GM19043 (cell line): ENCODE data around the gene IGFBP3.

ENCODE experiments used
- ATAC-seq: cut with Tn5 transposase; IDR thresholded peaks from one replicate; pipeline ENCODE4 v1.9.1; 2021; ENCODE audit warnings: low read depth; ENCODE audit not compliant: unreplicated experiment

Gene IGFBP3

DNA sequence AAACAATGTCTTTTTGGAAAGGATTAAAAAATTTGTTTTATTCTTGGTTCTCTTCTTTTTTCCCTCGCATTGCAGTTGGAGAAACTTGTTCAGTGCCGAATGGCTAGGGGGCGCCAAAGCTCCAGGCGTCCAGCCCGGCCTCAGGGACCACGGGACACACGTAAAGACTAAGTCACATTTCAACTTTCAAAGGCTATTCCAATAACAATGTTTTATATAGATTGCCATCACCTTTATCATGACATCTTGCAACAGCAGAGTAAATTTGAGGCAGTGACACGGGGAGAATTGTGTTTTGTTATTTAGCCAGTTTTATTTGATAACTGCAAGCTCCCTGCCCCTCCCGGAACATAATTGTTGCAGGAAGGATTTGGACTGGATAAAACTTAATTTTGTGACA lies 2.2 kb upstream of the IGFBP3 start:
- no peak for ATAC-seq

DNA sequence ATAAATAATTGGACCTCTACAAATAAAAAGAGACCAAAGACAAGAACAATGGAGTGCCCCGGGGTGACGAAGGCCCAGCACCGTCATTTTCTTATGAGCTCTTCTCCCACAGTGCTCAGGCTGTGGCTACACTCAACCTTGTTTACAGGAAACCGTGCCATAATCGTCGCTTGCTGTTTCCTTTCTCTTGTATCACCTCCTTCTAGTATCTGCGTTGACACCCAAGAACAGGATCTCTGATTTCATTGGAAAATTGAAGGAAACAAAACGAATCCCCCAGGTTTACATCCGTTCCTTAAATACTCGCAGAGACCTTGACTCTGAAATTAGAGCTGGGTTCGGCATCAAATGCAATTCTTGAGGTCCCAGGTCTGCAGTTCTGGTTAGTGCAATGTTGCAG lies 1.7 kb upstream of the IGFBP3 start:
- ATAC-seq, result no peak

DNA sequence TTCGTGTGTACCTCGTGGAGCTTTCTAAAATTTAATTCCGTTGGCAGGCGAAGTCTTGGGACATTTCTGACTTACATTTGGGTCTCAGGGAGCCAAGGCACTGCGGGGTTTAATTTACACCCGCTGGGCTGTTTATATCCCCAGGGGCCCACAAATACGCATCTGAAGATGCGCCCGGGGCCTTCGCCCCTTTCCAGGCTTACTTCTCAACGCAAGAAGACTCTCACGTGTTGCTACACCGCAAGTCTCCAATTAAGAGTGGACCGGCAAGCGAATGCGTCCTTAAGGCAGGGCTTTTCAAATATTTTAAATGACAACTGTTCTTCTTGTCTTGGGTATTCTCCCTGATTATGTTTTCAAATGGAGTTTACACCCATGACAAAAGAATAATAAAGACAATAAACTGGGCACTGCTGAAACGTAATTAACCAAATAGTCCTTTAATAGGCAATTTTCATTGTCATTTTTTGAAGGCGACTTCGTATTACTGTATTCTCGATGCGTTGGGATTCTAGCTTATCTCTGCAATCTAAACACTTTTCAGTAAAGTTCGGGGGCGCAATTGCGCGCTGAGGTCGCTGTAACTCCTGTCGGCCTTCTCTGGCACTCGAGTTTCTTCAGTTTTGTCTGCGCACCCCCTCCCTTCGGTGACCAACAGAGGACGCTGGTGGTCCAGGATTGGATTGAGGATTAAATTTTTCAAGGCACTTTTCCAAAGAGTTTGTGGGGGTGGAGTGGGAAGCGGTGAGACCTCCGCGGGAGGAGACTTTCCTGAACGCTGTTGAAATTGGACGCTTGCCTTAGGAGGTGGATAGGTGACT lies 837 bp upstream of the IGFBP3 start:
- ATAC-seq, result no peak

DNA sequence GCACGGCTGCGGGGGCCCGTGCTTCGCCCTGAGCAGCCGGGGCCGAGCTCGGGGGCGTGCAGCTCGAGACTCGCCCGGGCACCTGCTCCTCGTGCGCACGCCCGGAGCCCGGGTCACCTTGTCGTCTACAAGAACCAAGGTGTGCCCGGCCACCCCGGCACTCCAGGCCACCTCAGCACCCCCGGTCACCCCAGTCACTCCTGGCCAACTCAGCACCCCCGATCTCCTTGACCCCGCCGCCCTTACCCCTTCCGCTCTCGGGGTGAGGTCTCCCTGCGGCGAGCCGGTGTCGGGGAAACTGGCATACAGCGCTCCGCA lies 268 bp upstream of the IGFBP3 start:
- ATAC-seq, result no peak

DNA sequence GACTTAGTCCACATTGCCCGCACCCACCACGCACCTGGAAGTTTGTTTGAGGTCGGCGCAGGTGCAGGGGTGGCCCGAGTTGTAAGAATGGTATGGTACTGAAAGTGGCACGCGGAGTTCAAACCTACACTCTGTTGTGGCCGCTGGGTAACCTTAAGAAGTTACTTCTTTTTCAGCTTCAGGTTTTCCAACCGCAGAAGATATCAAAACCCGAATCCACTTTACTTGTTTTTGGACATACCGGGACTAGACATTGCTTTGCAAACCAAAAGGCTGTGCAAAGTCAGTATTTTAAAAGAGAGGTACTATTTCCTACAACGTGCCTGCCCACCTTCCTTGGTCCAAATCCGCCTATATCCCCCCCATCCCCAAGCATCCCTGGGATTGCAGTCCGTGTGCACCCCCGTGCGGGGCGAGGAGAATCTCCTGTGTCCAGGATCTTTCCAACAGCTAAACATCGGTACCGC lies 1.0 kb downstream of the IGFBP3 start:
- no peak for ATAC-seq

DNA sequence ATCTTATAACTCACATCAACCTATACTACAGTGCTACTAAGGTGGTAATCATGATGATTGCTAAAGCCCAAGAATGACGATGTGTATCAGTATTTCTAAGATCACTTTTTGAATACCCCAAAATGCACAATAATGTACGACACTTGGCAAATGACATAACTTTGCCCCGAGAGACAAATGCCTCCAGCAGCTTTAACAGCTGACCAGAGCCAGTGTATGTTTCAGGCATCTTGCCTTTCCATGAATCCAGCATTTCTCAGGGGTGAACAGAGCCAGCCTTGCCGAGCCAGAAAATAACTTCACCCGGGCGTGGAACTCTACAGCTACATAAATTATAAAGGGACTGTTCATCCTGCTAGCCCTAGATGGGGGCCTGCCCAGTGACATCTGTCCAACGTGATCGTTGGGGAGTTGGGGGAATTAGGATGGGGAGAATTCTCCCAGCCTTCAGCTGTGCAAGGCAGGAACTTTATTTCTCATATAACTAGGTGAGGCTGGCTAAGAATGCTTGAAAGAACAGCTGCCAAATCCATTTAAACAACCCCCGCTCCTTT lies 1.8 kb downstream of the IGFBP3 start:
- no peak for ATAC-seq

DNA sequence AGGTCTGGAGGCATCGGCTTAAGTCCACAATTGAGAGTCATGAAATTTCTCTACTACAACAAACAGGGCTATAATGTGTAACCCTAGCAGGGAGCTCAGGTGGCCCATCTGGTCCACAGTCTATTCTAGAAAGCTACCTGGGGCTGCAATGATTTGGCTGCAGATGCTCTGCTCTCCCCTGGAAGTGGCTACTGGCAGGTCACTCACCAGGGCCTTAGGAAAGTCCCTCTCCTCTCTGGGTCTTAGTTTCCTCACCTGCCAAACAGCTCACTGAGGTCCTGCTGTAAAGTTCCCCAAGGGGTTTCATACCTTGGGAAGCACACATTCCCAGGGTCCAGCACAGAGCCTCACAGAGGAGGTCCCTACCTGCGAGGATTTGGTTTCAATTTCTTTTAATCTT lies 2.5 kb downstream of the IGFBP3 start:
- no peak for ATAC-seq

DNA sequence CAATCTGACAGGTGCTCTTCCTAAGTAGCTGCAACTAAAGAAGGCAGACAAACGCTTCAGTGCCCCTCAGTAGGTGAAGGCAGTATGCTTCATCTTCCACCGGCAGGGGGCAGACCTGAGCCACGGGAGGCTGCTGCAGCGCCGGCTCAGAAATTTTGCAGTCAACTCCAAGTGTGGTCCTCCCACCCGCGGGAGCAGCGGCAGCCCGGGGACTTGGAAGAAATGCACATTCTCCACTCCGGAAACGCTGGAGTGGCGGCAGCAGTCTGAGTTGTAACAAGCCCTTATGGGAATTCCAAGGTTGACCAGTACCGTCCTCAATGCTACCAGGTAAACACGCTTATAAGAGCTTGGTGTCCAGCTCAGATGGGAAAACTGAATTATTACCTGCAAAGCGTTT lies 3.4 kb downstream of the IGFBP3 start:
- peak; percentile 55 for ATAC-seq

- ATAC-seq, result no peak
Observed at GRCh38 chr7:45917064-45917463, 4.0 kb downstream of the IGFBP3 start.

GRCh38 chr7:45915606-45916005 lies 5.5 kb downstream of the IGFBP3 start:
- ATAC-seq, result no peak

- ATAC-seq, result no peak
Observed at GRCh38 chr7:45914911-45915310, 6.2 kb downstream of the IGFBP3 start.

- ATAC-seq, result no peak
Observed at GRCh38 chr7:45912972-45913371, 8.1 kb downstream of the IGFBP3 start.

GRCh38 chr7:45911311-45911710 lies 9.8 kb downstream of the IGFBP3 start:
- no peak for ATAC-seq

DNA sequence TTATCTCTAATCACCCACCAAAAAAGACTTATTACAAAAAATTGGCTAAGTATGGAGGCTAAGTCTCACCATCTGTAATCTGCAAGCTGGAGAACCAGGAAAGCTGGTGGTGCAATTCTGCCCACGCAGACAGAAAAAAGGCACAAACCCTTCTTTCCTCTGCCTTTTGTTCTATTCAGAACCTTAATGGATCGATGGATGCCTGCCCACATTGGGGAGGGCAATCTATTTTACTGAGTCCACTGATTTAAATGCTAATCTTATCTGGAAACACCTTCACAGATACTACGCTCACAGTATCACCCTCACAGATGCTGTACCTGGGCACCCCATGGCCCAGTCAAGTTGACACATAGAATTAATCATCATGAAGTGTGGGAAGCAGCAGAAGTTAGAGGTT lies 10.2 kb downstream of the IGFBP3 start:
- no peak for ATAC-seq

DNA sequence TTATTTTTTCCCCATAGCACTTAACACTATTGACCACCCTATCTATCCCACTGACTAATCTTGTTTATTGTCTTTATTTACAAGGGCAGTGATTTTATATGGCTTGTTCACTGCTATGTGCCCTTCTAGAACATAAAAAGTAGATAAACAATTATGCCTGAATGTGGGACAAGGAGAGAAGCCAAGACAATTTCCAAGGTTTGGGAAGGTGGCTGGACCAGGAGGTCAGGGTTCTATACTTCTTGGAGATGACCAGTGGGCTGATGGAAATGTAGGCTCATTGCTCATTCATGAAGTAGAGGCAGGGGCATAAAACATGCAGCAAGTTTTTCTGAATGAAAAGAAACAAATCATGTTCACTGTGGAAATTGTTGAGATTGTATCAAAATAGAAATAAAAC lies 11.5 kb downstream of the IGFBP3 start:
- no peak for ATAC-seq

DNA sequence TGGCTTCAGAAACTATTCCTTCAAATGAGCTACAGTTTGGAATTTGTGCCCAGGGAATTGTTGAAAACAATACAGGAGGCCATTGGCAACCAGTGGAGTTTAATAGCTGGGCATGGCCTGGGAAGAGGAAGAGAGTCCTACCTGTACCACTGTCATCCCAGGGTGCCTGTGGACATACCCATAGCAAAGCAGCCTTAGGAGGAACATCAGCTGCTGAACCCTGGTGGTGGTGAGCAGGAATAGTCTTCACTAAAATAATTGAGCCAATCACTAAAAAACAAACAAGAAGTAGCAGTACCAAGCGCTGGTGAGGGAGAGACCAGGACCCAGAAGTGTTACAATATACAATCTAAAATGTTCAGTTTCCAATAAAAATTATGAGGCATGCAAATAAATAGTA lies 18.3 kb downstream of the IGFBP3 start:
- no peak for ATAC-seq

DNA sequence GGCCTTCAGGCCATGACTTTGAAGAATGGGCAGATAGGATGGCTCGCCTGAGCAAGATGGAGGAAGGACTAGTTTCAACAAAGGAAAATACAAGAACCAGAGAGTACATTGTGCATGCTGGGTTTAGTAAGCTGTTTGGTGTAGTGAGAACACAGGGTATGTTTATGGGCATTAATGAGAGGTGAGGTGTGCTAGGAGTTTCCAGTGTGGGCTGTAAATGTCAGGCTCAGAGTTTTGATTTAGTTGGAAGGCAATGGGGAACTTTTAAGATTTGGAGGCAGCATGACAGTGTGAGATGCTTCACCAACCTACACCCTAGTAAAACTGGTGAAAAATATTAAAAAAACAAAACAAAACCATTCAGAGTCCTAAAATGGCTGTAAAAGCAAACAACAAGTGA lies 19.5 kb downstream of the IGFBP3 start:
- no peak for ATAC-seq

DNA sequence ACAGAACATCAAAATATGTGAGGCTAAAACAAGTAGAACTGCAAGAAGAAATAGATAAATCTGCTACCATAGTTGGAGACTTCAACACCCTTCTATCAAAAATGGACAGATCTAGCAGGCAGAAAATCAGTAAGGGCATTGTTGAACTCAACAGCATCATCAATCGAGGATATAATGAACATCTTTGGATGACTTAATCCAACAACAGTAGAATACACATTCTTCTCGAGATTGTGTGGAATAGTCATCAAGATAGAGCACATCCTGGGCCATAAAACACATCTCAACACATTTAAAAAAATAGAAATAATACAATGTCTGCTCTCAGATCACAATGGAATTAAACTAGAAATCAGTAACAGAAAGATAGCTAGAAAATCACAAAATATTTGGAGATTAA lies 22.9 kb downstream of the IGFBP3 start:
- no peak for ATAC-seq

- no peak for ATAC-seq
Observed at GRCh38 chr7:45897042-45897690, 23.9 kb downstream of the IGFBP3 start.

GRCh38 chr7:45894665-45895062 lies 26.4 kb downstream of the IGFBP3 start:
- ATAC-seq, result no peak

DNA sequence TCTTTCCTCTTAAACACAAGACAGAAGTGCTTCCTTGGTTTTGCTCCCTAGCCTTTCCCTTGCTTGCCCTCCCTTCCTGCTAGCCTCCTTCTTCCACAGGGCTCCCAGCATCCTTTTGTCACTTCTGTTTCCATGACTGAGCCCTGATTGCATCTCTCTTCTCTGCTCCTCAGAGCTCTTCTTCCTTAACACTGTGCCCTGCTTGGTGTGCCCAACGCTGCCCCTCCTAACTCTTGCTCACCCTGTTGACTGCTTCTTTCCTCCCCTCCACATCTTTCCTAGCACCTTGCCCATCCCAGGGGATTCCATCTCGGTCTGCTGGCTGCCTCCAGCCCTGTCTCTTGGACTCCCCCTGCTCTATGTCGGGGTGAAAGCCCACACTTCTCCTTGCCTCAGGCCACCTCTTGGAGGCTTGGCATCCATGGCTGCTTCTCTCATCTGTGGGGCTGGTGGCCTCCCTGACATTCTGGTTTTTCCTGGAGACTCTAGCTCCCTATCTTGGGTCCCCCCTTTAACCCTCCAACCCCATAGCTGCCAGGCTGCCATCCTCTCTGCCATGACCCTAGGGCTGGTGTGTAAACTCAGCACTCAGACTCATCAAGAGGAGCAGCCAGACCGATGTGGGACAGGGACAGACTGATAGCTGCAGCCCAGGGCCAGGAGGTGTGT lies 26.9 kb downstream of the IGFBP3 start:
- no peak for ATAC-seq
